Measurements from ENCODE around the gene GAREM2. TPM values are rescaled to one million over a fixed set of nuclear protein-coding genes. Genes with fewer than 3 reads are reported as not detected.

The GAREM2 gene
- total and polyA plus RNA-seq, 2 donors (not counting 3 experiments of a cell fraction or from before 2014, with no cell fraction given): 3.1 to 3.7 TPM

DNA sequence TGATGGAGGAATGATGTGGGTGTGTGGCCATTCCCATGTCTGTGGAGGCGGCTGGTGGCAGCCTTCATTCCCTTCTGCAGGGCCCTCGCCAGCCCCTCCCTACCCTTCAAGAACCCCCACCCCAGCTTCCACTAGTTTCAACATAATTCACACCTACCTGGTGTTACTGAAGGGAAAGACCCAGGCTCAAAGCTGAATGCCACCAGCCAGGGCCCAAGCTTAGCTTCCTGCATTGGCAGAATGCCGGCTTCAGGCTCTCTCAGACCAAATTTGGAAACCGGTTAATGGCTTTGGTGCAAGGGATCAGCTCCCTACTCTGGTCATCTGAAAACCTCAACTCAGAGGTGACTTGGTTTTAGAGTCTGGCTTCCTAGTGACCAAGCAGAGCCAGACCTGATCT is 16.9 kb downstream of the GAREM2 start:
- no peak for TF ChIP-seq MYC (IDR thresholded peaks at IDR 0.05; ENCODE audit: low read depth, low read length)
- TF ChIP-seq JUN (IDR thresholded peaks at IDR 0.05; ENCODE audit: borderline replicate concordance, insufficient read depth, insufficient read length, low read depth): no peak
- no peak for TF ChIP-seq EZH2 (IDR thresholded peaks at IDR 0.05; ENCODE audit: borderline replicate concordance, low read depth, low read length, severe bottlenecking)
- TF ChIP-seq FOS (IDR thresholded peaks at IDR 0.05; ENCODE audit: borderline replicate concordance, insufficient read depth, low read length): no peak
- no peak for TF ChIP-seq POLR2A (IDR thresholded peaks at IDR 0.05; ENCODE audit: low read depth, low read length)
- TF ChIP-seq CTCF (IDR thresholded peaks at IDR 0.05; ENCODE audit: extremely low read depth in 1 of 2, insufficient read depth in 1 of 2, low read depth in 1 of 2, low read length in 2 of 2): no peak
- no peak for TF ChIP-seq GATA2 (IDR thresholded peaks at IDR 0.05; ENCODE audit: insufficient read depth, insufficient read length, low read depth, low read length)
- no peak for TF ChIP-seq POLR2AphosphoS5 (IDR thresholded peaks at IDR 0.05; ENCODE audit: insufficient read depth, low read depth, low read length)
- TF ChIP-seq MAX (IDR thresholded peaks at IDR 0.05; ENCODE audit: insufficient read depth, insufficient read length): no peak
- Histone ChIP-seq H3K27ac (ENCODE audit: insufficient read depth, low read depth, low read length) (no peak overlapping the region), H3K36me3 (ENCODE audit: control insufficient read depth in 2 of 2, extremely low read depth in 1 of 2, insufficient read depth in 2 of 2, low read length in 2 of 2) (peaks cover 9 to 26% of the 10 kb centered on the region in 2 experiments), H3K9ac (replicated peaks; ENCODE audit: extremely low read depth, insufficient read depth, low read length) (no peak overlapping the region), H3K4me3 (replicated peaks in 1 of 3; ENCODE audit: insufficient read depth in 1 of 3, low read depth in 1 of 3, low read length in 3 of 3) (no peak overlapping the region), H4K20me1 (replicated peaks; ENCODE audit: control insufficient read depth, extremely low read depth, insufficient read depth, low read length) (no peaks in the 10 kb centered on the region), H3K9me3 (replicated peaks; ENCODE audit: control insufficient read depth, insufficient read depth, low read length) (no peaks in the 10 kb centered on the region), H3K79me2 (ENCODE audit: control insufficient read depth, insufficient read depth, low read length) (no peaks in the 10 kb centered on the region), H3K27me3 (ENCODE audit: control insufficient read depth in 2 of 2, insufficient read depth in 2 of 2, low read length in 2 of 2) (no peaks in the 10 kb centered on the region), H3K4me1 (ENCODE audit: control insufficient read depth, extremely low read depth, insufficient read depth, low read length) (peaks cover 3% of the 10 kb centered on the region), H3K9me1 (replicated peaks; ENCODE audit: control insufficient read depth, extremely low read depth, insufficient read depth, low read length) (no peaks in the 10 kb centered on the region), H3K4me2 (ENCODE audit: insufficient read depth, low read length) (no peak overlapping the region), H2AFZ (ENCODE audit: low read depth, low read length) (no peak overlapping the region)
- POLR2A ChIA-PET: no interaction called here
- no TSS peak for BruUV-seq (replicated peaks)
- CTCF ChIA-PET: no interaction called here
- DNase-seq (ENCODE audit: low read depth, low spot score) (no peak), FAIRE-seq (no peak)
- dilution Hi-C loops (cut with MboI; ENCODE audit: extremely low pct_ligation_motif_present, low sequenced_read_pairs): no loop called here
- intact Hi-C loops (cut with micrococcal nuclease): no loop called here

Data from endothelial cell of umbilical vein (primary cell).